GM10266 (cell line): ENCODE measurements around the gene SNRNP70.
"Not testable (repeated sequence)": the region's sequence is repeated elsewhere in the genome, so short reads cannot be mapped to it uniquely, and the experiment has no call there.

ENCODE experiments used
- DNase-seq: peaks from one replicate; pipeline ENCODE4 v3.0.0; 2012; ENCODE audit errors: extremely low spot score
- CTCF ChIP-seq: IDR thresholded peaks from 2 replicates; pipeline ENCODE4 v1.5.1; 2012; ENCODE audit warnings: mild to moderate bottlenecking, low read depth; ENCODE audit not compliant: control insufficient read depth, insufficient read depth; ENCODE audit errors: missing control alignments

Gene SNRNP70

GRCh38 chr19:49071860-49072547 is 13.2 kb upstream of the SNRNP70 start:
- DNase-seq: no peak
- no peak for TF ChIP-seq CTCF

GRCh38 chr19:49073514-49074378 is 11.5 kb upstream of the SNRNP70 start:
- DNase-seq: no peak

GRCh38 chr19:49074869-49075268 is 10.4 kb upstream of the SNRNP70 start:
- peak; percentile 64 for TF ChIP-seq CTCF
- not testable (repeated sequence) for DNase-seq

More at GRCh38 chr19:49073514-49074378, 11.5 kb upstream of the SNRNP70 start:
- TF ChIP-seq CTCF: peak; percentile 21

DNA sequence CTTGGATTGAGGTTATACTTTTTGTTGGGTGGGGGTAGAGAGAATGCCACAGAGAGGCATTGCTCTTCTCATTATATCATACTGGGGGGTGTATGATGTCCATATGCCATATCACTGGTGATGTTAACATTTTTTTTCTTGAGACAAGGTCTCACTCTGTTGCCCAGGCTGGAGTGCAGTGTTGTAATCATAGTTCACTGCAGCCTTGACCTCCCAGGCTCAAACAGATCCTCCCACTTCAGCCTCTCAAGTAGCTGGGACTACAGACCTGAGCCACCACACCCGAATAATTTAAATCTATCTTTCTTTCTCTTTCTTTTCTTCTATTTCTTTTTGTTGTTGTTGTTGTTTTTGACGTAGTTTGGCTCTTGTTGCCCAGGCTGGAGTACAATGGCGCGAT is 4.9 kb upstream of the SNRNP70 start:
- no peak for TF ChIP-seq CTCF
- DNase-seq: no peak

DNA sequence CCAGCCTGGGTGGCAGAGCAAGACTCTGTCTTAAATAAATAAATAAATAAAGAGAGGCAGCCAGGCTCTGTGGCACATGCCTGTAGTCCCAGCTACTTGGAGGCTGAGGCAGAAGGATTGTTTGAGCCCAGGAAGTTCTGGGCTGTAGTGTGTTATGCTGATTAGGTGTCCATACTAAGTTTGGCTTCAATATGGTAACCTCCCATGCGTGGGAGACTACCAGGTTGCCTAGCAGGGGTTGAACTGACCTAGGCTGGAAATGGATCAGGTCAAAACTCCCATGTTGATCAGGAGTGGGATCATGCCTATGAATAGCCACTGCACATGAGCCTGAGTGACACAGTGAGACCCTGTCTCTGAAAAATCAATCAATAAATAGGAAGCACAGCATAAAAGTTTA is 4.0 kb upstream of the SNRNP70 start:
- no peak for TF ChIP-seq CTCF
- DNase-seq: no peak

DNA sequence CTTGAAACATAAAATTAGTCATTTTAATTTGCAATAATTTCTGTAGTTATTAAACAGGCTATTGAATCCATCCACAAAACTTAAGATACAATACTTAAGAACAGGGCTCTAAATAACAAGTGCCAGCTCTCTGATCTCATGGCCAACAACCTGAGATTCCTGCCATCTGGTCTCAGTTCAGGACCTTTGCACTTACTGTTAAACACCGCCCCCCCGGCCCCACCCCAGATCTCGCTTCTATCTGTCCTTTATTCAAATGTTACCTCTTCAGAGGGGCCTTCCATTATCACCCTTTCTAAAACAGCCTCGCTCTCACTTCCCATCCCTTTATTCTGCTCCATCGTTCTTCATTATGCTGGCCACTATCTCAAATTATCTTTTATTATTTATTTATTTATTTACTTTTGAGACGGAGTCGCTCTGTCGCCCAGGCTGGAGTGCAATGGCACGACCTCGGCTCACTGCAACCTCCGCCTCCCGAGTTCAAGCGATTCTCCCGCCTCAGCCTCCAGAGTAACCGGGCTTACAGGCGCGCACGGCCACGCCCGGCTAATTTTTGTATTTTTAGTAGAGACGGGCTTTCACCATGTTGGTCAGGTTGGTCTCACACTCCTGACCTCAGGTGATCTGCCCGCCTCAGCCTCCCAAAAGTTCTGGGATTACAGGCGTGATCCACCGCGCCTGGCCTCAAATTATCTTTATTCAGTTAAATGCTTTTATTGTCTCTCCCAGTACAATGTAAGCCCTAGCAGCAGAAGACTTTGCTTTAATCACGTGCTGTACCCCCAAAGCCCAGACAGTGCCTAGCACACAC is 838 bp upstream of the SNRNP70 start:
- TF ChIP-seq CTCF: no peak
- DNase-seq: no peak
